ENCODE measurements around the gene NPR2.

NPR2 gene

DNA sequence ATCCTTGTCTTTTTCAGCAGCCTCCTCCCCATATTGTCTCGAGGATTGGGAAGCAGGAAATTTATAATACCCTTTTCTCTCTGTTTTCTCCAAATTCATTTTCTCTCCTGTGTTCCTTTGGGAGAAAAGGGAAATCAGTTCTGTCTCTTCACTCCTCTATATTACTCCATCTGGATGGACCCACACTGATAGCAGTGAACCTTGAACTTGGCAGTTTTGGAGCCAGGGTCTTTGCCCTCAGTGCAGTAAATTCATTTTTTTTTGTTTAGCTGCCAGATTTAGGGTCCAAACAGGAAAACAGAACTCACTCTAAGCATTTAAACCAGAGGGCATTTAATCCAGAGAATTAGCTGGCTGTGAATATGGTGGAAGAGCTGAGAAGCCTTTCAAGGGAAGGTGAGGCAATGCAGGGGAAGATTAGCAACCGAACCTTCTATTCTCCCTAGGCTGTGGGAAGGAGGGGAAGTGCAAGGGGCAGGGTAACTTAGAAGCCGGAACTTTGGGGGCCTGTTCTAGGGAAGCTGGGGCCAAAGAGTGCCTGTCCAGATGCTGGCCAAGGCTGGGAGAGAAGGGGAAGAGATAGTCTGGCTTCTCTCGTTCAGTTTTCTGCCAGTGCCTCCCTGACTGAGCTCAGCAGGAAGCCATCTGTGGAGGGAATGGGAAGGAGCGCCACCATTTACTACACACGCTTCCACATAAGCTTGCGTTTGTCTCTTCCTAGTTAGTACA, 16.3 kb upstream of the NPR2 start:
- in situ Hi-C loops (cut with HindIII; ENCODE audit: low pct_ligation_motif_present, low sequenced_read_pairs) = no loop called here
- no peak overlapping the region for H3K27ac ChIP-seq

GRCh38 chr9:35776018-35776417, 15.4 kb upstream of the NPR2 start:
- in situ Hi-C loops (cut with HindIII; ENCODE audit: low pct_ligation_motif_present, low sequenced_read_pairs) = no loop called here
- TF ChIP-seq, protein P1, sequence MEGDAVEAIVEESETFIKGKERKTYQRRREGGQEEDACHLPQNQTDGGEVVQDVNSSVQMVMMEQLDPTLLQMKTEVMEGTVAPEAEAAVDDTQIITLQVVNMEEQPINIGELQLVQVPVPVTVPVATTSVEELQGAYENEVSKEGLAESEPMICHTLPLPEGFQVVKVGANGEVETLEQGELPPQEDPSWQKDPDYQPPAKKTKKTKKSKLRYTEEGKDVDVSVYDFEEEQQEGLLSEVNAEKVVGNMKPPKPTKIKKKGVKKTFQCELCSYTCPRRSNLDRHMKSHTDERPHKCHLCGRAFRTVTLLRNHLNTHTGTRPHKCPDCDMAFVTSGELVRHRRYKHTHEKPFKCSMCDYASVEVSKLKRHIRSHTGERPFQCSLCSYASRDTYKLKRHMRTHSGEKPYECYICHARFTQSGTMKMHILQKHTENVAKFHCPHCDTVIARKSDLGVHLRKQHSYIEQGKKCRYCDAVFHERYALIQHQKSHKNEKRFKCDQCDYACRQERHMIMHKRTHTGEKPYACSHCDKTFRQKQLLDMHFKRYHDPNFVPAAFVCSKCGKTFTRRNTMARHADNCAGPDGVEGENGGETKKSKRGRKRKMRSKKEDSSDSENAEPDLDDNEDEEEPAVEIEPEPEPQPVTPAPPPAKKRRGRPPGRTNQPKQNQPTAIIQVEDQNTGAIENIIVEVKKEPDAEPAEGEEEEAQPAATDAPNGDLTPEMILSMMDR (IDR thresholded peaks at IDR 0.05; ENCODE audit: low read depth, low read length, missing control alignments) = no peak
- no peak for DNase-seq
- Histone ChIP-seq H3K36me3 (replicated peaks) (no peaks in the 10 kb centered on the region), H3K4me3 (ENCODE audit: low read depth, low read length) (no peak overlapping the region), H3K27me3 (replicated peaks) (peaks cover 4% of the 10 kb centered on the region), H3K27ac (no peak overlapping the region)

More for the DNA sequence above, 16.3 kb upstream of the NPR2 start:
- H3K36me3 ChIP-seq (replicated peaks) = no peaks in the 10 kb centered on the region
- TF ChIP-seq, protein P1 (IDR thresholded peaks at IDR 0.05; ENCODE audit: low read depth, low read length, missing control alignments) = no peak
- no peak for DNase-seq
- no peak overlapping the region for H3K4me3 ChIP-seq (ENCODE audit: low read depth, low read length)
- peaks cover 4% of the 10 kb centered on the region for H3K27me3 ChIP-seq (replicated peaks)

- H3K36me3 ChIP-seq (replicated peaks) = no peaks in the 10 kb centered on the region
- DNase-seq = no peak
- no peak overlapping the region for H3K4me3 ChIP-seq (ENCODE audit: low read depth, low read length)
- peaks cover 4% of the 10 kb centered on the region for H3K27me3 ChIP-seq (replicated peaks)
- in situ Hi-C loops (cut with HindIII; ENCODE audit: low pct_ligation_motif_present, low sequenced_read_pairs) = no loop called here
- no peak overlapping the region for H3K27ac ChIP-seq
- TF ChIP-seq, protein P1 (IDR thresholded peaks at IDR 0.05; ENCODE audit: low read depth, low read length, missing control alignments) = no peak
Measured at GRCh38 chr9:35778496-35778895, 12.9 kb upstream of the NPR2 start.

DNA sequence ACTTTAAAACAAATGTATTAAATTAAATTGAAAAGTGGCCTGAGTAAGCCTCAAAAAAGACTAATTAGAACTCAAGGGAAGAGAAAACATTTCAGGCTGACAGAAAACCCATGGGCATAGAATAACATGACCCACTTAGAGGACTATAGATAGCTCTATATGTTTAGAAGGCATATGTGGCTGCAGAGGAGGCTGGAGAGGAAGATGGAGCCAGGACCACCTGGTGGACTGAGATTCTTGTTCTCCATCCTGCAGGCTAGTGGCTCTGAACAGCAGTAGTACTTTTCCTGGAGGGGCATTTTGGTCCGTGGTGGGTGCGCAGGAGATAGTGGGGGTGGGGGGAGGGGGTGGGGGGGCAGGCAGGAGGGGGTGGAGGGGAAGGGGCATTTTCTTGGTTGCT, 10.3 kb upstream of the NPR2 start:
- Histone ChIP-seq H3K27me3 (replicated peaks) (peaks cover 4% of the 10 kb centered on the region), H3K36me3 (replicated peaks) (no peaks in the 10 kb centered on the region)

GRCh38 chr9:35783418-35783817, 8.0 kb upstream of the NPR2 start:
- Histone ChIP-seq H3K4me3 (ENCODE audit: low read depth, low read length) (no peak overlapping the region), H3K27ac (no peak overlapping the region), H3K27me3 (replicated peaks) (peaks cover 4% of the 10 kb centered on the region), H3K36me3 (replicated peaks) (no peaks in the 10 kb centered on the region)
- no peak for DNase-seq
- TF ChIP-seq, protein P1 (IDR thresholded peaks at IDR 0.05; ENCODE audit: low read depth, low read length, missing control alignments) = no peak
- in situ Hi-C loops (cut with HindIII; ENCODE audit: low pct_ligation_motif_present, low sequenced_read_pairs) = no loop called here

More for the DNA sequence above, 10.3 kb upstream of the NPR2 start:
- H3K27ac ChIP-seq = no peak overlapping the region
- H3K4me3 ChIP-seq (ENCODE audit: low read depth, low read length) = no peak overlapping the region
- TF ChIP-seq, protein P1 (IDR thresholded peaks at IDR 0.05; ENCODE audit: low read depth, low read length, missing control alignments) = no peak
- DNase-seq = no peak
- in situ Hi-C loops (cut with HindIII; ENCODE audit: low pct_ligation_motif_present, low sequenced_read_pairs) = no loop called here

DNA sequence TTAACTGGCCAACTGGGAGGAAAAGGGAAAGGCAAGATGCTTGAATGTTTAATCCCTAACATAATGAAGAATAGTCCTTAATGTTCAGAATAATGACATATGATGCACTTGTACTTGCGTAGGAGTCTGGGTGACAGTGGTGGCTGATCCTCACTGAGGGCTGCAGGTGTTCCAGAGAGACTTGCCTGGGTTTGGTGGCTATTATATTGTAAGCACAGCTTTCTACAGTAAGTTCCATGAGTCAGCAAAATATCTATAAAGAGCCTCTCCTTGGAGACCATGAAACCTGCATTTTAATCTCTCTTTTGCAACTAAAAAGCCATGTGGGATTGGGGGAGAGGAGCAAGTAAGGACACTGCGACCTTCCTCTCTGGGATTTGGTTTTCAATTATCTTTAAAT, 1.9 kb upstream of the NPR2 start:
- no peak overlapping the region for H3K27ac ChIP-seq
- no peaks in the 10 kb centered on the region for H3K36me3 ChIP-seq (replicated peaks)
- DNase-seq = no peak
- no peaks in the 10 kb centered on the region for H3K27me3 ChIP-seq (replicated peaks)
- no peak overlapping the region for H3K4me3 ChIP-seq (ENCODE audit: low read depth, low read length)
- TF ChIP-seq, protein P1 (IDR thresholded peaks at IDR 0.05; ENCODE audit: low read depth, low read length, missing control alignments) = no peak
- in situ Hi-C loops (cut with HindIII; ENCODE audit: low pct_ligation_motif_present, low sequenced_read_pairs) = no loop called here
